Muscle of arm (tissue), 12 donors: Measurements from ENCODE around the gene DPP7. TPM values are rescaled to one million over a fixed set of nuclear protein-coding genes. Genes with fewer than 3 reads are reported as not detected.
"Not testable (repeated sequence)": the region's sequence is repeated elsewhere in the genome, so short reads cannot be mapped to it uniquely, and the experiment has no call there.

Source experiments
- DNase-seq: peaks from one replicate; pipeline ENCODE4 v3.0.0-alpha.2; 2013
- polyA plus RNA-seq, 12 donors: library from polyadenylated mRNA; unstranded; fragments of 120-200 nt; gene quantifications; one replicate each; pipeline ENCODE4 v1.2.1, GENCODE V29; 2013; ENCODE audit not compliant: insufficient read length in 12 of 12

Gene DPP7
- polyA plus RNA-seq, 12 donors, result 16.7 to 86.0 (median 23.7) TPM; not detected in 1

DNA sequence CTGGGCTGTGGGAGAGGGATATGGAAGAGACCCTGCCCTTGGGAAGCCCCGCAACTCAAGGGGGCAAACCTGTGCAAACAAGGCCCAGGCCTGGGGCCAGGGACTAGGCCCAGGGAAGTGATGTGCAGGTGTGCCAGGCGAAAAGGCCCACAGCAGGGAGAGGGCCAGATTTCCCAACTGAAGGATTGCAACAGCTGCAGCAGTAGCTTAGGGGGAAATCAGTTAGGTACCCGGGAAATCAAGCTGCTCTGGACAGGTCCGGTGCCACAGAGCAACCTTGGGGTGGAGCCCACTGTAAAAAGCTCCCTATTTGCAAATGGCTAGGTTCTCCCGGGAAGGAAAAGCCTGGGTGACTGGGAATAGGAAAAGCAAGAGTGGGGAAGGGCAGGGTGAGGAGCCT, 34.8 kb upstream of the DPP7 start:
- no peak for DNase-seq

DNA sequence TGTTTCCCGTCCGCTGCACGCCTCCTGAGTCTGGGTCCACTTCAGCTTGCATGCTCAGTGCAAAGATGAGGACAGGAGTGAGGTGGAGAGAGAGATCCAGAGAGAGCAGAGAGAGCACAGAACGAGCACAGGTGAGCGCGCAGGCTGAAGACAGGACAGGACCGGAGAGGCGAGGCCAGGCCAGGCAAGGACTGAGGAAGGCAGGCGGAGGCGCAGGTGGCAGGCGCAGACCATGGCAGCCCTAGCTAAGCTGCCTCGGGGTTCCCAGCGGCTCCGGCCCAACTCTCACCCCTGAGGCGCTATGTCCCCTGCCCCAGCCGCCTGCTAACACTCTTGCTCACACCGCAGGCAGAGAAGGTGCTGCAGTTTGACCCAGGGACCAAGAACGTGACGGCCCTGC, 34.1 kb upstream of the DPP7 start:
- no peak for DNase-seq

DNA sequence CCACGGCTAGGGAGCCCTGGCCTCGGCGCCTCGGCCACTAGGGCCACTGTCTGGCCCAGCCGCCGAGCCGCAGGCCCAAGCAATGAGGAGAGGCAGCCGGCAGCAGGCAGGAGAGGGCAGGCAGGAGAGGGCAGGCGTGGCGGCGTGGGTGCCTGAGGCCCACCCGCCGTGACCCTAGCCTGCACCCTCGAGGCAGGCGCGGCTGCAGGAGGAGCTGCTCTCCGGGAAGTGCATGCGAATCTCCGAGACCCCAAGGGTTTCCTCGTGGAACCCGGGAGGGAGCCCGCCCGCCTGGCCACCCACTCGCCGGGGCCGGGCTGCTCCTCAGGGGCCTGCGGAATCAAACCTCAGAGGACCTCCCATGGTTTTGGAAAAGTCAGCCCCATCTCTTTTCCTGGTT, 33.7 kb upstream of the DPP7 start:
- no peak for DNase-seq

DNA sequence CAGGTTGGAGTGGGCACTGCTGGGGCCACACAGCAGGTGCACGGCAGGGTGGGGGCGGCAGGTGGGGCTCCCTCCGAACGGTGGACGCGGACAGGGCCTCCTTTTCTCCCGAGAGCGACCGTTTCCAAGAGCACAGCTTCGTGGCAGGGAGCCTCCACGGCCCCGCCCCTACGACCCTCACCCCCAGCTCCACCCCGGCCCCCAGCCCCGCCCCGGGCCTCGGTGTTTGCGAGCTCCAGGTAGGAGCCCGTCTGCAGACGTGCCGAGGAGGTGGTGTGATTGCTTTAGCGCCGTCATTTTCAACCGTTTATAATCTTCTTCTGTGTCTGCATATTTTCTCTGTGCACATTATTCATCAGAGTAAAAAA, 33.2 kb upstream of the DPP7 start:
- no peak for DNase-seq

DNA sequence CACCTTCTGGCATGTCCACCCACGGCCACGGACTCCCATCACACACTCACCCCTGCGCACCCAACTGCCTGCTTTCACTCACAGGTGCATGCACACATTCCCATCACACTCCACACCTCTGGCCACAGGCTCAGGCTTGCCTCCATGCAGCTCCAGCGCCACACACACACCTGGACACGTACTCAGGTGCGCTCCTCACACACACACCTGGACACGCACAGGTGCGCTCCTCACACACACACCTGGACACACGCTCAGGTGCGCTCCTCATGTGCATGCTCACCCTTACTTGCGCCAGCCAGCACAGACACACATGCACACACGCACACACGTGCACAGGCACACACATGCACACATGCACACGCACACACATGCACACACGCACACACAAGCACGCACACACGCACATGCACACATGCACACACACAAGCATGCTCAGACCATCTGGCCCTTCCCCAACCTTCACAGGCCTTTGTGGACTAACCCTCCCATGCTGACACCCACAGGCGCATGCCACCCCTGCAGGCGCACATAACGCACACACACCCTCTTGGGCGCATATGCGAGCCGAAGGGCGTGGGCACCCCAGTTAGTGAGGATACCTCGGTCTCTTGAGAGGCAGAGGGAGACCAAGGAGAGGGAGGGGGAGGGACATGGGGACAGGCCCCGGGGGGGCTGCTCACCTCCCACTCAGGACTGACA, 32.7 kb upstream of the DPP7 start:
- no peak for DNase-seq

DNA sequence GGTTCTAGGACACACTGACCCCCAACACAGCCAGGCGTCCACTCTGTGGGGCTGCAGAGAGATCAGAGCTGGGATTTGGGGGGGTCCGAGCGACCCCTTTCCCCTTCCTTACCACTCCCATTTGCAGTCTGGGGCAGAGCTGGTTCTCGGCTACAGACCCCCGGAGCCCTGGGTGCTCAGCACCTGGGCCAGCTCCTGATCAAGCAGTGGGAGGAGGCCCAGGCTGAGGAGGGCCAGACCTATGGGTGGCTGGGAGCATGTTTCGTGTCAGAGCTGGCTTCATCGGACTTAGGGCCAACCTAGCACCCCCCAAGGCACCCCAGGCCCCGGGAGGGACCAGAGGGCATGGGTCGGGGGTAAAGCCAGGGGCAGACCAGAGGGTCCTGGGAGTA, 32.0 kb upstream of the DPP7 start:
- no peak for DNase-seq

DNA sequence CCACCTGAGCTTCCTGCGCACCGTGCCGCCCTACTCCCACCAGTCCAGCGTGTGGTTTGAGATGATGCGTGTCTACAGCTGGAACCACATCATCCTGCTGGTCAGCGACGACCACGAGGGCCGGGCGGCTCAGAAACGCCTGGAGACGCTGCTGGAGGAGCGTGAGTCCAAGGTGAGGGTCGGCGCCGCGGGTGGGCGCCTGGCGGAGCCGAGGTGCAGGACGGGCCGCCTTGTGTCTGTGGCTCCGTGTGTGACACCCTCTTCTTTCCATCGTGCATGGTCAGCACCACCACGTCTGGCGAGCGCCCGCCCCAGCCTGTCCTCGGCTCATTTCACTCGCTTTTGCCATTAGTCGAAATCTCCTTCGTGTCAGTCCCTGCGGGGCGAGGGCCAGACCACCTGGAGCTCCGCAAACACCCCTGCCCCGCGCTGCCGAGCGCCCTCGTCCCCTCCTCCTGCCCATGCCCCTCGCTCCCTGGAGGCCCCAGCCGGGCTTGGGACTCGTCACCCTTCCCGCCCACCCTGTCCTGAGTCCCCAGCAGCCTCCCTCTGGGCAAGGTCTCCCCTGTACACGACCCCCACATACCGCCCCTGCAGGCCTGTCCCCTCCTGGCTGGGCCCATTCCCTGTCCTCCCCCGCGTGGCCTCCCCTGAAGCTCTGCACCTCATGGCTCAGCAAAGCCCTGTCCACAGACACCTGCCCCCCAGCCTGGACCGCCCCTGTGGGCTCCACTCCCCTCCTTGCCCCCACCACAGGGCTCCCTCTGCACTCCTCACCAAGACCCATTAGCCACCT, 31.4 kb upstream of the DPP7 start:
- no peak for DNase-seq

DNA sequence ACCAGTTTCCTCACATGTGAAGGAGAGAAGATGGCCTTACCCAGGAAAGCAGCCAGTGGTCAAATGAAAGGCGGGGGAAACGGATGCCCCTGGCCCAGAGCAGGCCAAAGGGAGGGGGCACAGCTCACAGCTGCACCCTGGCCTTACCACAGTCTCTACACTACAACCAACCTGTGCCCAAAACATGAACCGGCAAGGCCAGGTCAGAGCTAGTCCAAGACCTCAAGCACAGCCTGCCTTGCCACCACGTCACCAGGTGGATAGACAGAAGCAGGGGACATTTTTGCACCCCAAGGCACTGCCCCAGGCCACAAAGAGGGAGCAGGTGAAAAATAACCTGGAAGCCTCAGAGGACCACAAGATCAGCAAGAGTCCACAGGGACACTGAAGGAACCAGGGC, 28.9 kb upstream of the DPP7 start:
- no peak for DNase-seq

DNA sequence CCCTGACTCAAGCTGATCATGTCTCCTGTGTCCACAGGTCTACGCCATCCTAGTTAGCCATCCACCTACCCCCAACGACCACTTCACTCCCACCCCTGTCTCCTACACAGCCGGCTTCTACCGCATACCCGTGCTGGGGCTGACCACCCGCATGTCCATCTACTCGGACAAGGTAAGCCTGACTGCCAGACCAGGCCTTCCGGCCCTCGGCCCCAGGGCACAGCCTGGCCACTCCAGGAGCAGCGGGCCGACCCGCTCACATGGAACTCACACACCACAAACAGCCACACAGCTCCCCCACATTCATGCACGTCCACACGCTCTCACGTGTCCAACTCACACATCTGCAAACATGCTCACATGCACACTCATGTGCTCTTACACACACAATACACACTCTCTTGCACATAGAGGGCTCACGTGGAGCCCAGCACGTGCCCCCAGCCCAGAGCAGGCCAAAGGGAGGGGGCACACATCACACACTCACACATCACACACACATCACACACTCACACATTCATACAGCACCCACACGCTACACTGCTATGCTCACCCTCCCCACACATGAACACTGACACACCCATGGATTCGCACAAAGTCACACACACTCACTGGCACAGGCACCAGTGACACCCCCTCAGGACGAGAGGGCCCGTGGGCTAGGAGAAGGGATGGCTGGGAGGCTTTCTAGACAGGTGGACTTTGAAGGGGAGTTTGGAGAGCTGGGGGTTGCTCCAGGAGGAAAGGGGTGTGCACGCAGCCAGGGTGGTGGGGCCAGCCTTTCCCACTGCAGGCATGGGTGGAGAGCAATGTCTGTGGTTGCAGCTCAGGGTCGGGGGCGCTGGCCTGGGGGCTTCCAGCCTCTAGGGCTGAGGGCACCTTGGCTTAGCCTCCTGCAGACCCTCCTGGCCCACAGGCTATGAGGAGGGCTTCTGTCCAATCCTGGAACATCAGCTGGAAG, 27.7 kb upstream of the DPP7 start:
- DNase-seq, result no peak

DNA sequence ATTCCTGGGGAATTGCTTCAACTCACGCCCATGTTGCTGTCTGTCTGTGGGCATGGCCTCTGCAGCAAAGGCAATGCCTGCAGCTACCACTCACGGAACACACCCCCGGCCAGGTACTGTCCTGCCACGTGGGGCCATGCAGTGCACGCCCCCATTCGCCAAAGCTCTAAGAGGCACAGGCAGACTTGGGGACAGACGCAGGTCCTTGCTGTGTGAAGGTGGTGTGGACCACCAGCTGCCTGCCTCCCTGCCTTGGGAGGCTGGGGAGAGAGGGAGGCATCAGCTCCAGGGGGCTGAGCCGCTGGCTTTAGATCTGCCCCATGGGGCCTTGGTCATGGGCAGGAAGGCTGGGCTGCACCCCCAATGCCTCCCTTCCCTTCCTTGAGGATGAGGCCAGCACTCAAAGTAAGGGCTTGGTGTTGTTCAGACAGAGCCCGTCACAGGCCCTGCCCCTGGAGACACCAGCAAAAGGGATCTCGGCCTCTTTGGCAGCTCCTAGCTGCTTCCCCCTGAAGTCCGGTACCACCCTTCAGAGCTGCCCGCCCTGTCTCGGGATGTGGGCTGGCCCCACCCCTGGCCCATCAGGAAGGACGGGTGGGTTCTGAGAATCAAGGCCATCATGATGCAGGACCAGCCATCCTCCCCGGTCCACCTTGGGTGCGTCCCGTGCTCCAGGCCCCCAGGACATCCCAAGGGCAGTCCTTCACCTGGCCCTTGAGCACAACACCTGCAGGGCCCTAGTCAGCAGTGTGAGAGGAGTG, 26.7 kb upstream of the DPP7 start:
- no peak for DNase-seq

DNA sequence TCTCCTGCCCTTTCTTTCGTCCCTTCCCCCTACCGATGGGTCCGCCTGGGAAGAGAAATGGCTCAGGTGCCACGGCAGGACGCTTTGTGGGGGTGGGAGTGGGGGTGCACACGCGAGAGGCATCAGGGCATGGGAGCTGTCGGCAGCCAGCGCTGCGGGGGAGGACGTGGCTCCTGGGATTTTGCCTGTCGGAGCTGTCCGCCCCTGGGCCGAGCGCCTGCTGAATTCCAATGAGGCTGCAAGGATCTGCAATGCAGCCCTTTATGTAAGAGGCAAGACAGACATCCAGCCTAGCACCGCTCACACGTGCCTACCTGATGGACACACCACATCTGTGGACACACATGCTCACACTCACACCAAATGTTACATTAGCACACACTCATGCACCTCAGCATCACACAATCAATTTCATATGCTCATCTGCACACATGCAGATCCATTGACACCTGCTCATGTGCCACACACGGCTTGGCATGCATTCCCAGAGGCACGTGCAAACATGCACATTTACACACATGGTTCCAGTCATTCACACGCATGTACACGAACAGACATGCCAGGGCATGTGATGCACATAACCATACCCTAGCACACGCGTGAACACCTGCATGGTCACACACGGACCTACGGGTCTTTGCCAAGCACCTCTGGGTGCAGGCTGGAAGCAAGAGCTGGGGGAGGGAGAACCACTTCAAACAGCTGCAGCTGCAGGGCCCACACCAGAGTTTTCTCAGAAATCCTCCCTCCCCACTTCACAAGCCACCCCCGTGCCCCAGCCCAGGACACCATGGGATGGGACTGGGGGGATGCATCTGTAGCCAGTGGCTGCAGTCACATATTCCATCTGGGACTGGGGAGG, 25.8 kb upstream of the DPP7 start:
- no peak for DNase-seq

DNA sequence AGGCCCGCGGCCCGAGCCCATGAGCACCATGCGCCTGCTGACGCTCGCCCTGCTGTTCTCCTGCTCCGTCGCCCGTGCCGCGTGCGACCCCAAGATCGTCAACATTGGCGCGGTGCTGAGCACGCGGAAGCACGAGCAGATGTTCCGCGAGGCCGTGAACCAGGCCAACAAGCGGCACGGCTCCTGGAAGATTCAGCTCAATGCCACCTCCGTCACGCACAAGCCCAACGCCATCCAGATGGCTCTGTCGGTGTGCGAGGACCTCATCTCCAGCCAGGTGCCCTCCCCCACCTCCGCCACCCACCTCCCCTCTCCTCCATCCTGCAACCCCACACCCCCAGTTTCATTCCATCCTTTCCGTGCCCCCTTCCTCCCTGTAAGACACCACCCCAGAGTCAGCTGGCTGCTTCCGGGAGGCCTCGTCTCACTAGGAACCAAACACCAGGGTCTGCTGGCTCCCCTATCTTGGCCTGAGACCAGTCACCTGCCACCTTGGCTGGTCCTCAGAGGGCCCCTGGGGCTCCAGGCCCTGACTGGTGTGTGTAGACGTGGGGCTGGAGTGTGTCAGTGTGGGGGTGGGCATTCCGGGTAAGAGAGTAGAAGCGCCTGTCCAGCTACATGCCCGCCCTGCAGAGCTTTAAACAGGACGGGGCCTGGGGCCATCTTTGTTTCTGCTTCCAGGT, 25.1 kb upstream of the DPP7 start:
- DNase-seq, result no peak

DNA sequence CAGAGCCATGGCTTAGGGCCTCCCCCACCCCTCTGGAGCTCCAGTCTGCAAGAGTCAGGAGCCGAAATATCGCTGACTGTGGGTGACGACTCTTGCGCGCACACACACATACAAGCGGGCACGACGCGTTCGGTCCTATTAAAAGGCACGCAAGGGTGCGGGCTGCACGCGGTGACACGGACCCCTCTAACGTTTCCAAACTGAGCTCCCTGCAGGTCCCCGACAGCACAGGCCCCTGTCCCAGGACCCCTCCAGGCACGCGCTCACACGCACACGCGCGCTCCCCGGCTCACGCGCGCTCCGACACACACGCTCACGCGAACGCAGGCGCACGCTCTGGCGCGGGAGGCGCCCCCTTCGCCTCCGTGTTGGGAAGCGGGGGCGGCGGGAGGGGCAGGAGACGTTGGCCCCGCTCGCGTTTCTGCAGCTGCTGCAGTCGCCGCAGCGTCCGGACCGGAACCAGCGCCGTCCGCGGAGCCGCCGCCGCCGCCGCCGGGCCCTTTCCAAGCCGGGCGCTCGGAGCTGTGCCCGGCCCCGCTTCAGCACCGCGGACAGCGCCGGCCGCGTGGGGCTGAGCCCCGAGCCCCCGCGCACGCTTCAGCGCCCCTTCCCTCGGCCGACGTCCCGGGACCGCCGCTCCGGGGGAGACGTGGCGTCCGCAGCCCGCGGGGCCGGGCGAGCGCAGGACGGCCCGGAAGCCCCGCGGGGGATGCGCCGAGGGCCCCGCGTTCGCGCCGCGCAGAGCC, 24.4 kb upstream of the DPP7 start, which contains the start of gene GRIN1:
Gene GRIN1, plus strand, starts transcription at position 433 of the 746 bp plus-strand sequence. CDS start 333 bp downstream, outside the sequence.
- DNase-seq, result peak; percentile 40

DNA sequence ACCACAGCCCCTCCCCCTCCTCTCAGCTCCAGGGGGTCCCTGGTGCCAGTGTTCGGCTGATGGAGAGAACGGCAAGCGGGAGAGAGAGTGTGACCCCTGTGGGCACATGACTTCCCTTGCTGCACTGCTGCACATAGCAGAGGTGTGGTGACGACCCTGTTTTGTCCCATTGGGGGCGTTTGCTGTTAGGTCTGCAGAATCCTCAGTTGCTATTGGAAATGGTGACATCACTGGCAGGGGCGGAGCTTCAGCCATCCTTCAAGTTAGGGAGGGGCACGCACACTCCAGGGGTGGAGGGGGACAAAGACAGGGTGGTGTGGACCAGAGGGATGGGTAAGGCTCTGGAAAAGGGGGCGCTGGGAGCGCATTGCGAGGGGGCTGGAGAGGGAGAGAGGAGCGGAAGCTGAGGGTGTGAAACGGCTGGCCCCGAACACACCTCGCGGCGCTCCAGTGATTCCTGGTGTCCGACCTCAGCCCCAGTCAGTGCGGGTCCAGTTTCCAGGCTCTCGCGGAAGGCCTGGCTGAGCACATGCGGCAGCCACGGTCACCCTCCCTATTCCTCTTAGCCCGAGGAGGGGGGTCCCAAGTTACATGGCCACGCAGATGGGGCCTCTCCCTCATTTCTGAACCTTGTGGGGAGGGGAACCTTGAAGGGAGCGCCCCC, 23.7 kb upstream of the DPP7 start:
- no peak for DNase-seq

DNA sequence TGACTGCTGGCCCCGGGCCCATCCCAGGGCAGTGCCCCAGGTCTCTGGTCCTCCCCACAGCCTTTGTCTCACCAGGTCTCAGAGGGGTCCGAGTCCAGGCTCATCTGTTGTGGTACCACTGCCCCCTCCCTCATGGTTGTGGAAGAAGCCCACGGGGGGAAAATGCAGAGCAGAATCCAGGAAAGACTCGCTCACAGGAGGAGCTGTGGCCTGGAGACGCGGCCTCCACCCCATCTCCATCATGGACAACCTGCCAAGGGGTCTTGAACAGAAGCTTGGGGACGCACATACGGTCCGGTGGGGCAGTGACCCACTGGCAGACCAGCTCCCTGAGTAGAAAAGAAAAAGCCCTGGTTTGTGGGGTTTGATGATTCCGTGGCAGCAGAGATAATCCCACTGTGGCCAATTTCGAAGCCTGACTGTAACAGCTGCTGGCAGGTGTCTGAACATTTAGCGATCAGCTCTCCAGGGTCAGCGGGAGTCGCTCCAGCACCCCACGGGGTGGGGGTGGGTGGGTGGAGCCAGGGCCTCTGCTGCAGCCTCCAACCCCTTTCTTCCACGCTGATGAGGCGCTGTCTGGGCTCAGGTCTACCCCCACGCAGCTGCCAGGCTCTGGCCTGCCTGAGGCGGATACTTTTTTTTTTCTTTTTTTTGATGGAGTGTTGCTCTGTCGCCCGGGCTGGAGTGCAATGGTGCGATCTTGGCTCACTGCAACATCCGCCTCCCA, 22.5 kb upstream of the DPP7 start:
- DNase-seq, result no peak

DNA sequence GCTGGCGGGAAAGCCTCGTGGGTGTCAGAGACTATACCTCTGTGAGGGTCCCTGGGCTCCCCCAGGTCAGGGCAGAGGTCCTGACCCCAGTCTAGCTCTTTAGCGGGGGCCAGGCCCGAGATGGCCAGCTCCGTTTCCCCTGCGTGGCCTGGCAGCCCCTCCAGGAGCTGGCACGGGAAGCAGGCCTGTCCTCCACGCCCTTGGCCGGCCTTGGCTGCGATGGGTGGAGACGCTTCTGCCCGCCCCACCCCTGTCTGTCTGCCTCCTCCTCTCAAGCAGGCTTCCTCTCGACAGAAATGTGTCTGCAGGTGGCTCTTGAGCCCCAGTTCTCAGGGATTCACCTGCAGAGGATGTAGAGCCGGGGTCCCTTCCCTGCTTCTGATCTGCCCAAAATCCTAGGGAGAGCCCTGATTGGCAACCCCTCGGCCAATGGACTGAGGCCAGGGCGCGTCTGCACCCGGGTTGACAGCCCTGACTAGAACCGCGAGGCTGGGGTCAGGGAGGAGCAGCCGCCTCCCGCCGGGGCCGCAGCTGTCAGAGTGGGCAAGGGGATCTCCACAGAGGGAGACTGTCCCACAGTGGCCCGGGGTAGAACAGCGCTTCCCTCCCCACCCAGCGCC, 21.8 kb upstream of the DPP7 start:
- no peak for DNase-seq

DNA sequence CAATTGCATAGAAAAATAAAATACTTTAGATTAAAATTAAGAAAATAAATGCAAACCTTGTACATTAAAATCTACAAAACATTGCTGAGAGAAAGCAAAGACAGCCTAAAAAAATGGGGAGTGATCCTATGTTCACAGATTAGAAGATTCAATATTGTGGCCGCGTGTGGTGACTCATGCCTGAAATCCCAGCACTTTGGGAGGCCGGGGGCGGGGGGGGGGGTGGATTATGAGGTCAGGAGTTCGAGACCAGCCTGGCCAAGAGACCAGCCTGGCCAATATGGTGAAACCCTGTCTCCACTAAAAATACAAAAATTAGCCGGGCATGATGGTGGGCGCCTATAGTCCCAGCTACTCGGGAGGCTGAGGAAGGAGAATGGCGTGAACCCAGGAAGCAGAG, 20.6 kb upstream of the DPP7 start:
- not testable (repeated sequence) for DNase-seq
